ENCODE measurements around the gene ZNF831.

The ZNF831 gene

GRCh38 chr20:59157961-59158541 lies 5.6 kb upstream of the ZNF831 start:
- no peak for DNase-seq

GRCh38 chr20:59158673-59159072 lies 4.9 kb upstream of the ZNF831 start:
- DNase-seq, result no peak

- no peak for DNase-seq
Measured at GRCh38 chr20:59159091-59159490, 4.5 kb upstream of the ZNF831 start.

GRCh38 chr20:59159493-59160376 lies 3.9 kb upstream of the ZNF831 start:
- DNase-seq, result no peak

- no peak for DNase-seq
Measured at GRCh38 chr20:59160389-59161115, 3.1 kb upstream of the ZNF831 start.

GRCh38 chr20:59161721-59162120 lies 1.9 kb upstream of the ZNF831 start:
- DNase-seq, result no peak

GRCh38 chr20:59164686-59165391 lies 1.2 kb downstream of the ZNF831 start:
- DNase-seq, result no peak

- DNase-seq, result no peak
Measured at GRCh38 chr20:59165396-59165795, 1.8 kb downstream of the ZNF831 start.

GRCh38 chr20:59165891-59166709 lies 2.5 kb downstream of the ZNF831 start:
- no peak for DNase-seq

- no peak for DNase-seq
Measured at GRCh38 chr20:59170406-59171349, 7.1 kb downstream of the ZNF831 start.

GRCh38 chr20:59171986-59172385 lies 8.4 kb downstream of the ZNF831 start:
- DNase-seq, result no peak

- DNase-seq, result no peak
Measured at GRCh38 chr20:59173938-59174491, 10.4 kb downstream of the ZNF831 start.

GRCh38 chr20:59175002-59175401 lies 11.4 kb downstream of the ZNF831 start:
- DNase-seq, result no peak

GRCh38 chr20:59175861-59176260 lies 12.2 kb downstream of the ZNF831 start:
- no peak for DNase-seq

GRCh38 chr20:59176812-59177211 lies 13.2 kb downstream of the ZNF831 start:
- DNase-seq, result no peak

- no peak for DNase-seq
Measured at GRCh38 chr20:59177266-59178250, 13.9 kb downstream of the ZNF831 start.

- no peak for DNase-seq
Measured at GRCh38 chr20:59178983-59179595, 15.5 kb downstream of the ZNF831 start.

GRCh38 chr20:59179988-59180387 lies 16.4 kb downstream of the ZNF831 start:
- DNase-seq, result no peak

- DNase-seq, result no peak
Measured at GRCh38 chr20:59181936-59182335, 18.3 kb downstream of the ZNF831 start.

All from NCI-H1436 (cell line).